ENCODE measurements around the gene PAK6.

GRCh38 chr15:40312370-40313158 is 73.7 kb downstream of the PAK6 start:
- TF ChIP-seq CTCF (IDR thresholded peaks at IDR 0.05; ENCODE audit: insufficient read depth, low read length, poor library complexity, severe bottlenecking) (no peak), EZH2phosphoT487 (conservative IDR thresholded peaks at IDR 0.05; ENCODE audit: low read length) (no peak)
